LNCaP clone FGC (cell line): ENCODE results near the gene RHOB.
"Not testable (repeated sequence)": the region's sequence is repeated elsewhere in the genome, so short reads cannot be mapped to it uniquely, and the experiment has no call there.

Experiments
- DNase-seq: peaks from one replicate; pipeline ENCODE4 v3.0.0-alpha.2; 2011; ENCODE audit warnings: low read depth
- H3K4me3 ChIP-seq: 2 replicates; pipeline ENCODE4 v1.5.1; 2011; ENCODE audit warnings: mild to moderate bottlenecking, low read depth, low read length, control low read depth
- CTCF ChIP-seq: IDR thresholded peaks from 2 replicates; pipeline ENCODE4 v1.5.1; 2012; ENCODE audit warnings: mild to moderate bottlenecking; ENCODE audit not compliant: control insufficient read depth, insufficient read depth; ENCODE audit errors: extremely low read depth

RHOB gene

GRCh38 chr2:20415511-20415918 is 31.4 kb upstream of the RHOB start:
- no peak for DNase-seq
- no peak overlapping the region for H3K4me3 ChIP-seq
- no peak for TF ChIP-seq CTCF

GRCh38 chr2:20416723-20417122 is 30.2 kb upstream of the RHOB start:
- TF ChIP-seq CTCF = no peak
- no peak for DNase-seq
- H3K4me3 ChIP-seq = no peak overlapping the region

GRCh38 chr2:20417230-20417821 is 29.5 kb upstream of the RHOB start:
- not testable (repeated sequence) for H3K4me3 ChIP-seq, DNase-seq

- no peak overlapping the region for H3K4me3 ChIP-seq
- DNase-seq = no peak
- no peak for TF ChIP-seq CTCF
Measured at GRCh38 chr2:20418519-20418918, 28.4 kb upstream of the RHOB start.

GRCh38 chr2:20419007-20419576 is 27.8 kb upstream of the RHOB start:
- no peak overlapping the region for H3K4me3 ChIP-seq
- DNase-seq = no peak
- TF ChIP-seq CTCF = no peak

- TF ChIP-seq CTCF = no peak
- H3K4me3 ChIP-seq = no peak overlapping the region
- no peak for DNase-seq
Measured at GRCh38 chr2:20419752-20420151, 27.1 kb upstream of the RHOB start.

- no peak for DNase-seq
- no peak for TF ChIP-seq CTCF
Measured at GRCh38 chr2:20421336-20421987, 25.4 kb upstream of the RHOB start.

More at GRCh38 chr2:20421336-20421987, 25.4 kb upstream of the RHOB start:
- H3K4me3 ChIP-seq = no peak overlapping the region
